H7 (cell line): ENCODE results near the gene PYGL. TPM values are rescaled to one million over a fixed set of nuclear protein-coding genes. Genes with fewer than 3 reads are reported as not detected.

Source experiments
- DNase-seq: peaks from one replicate; pipeline ENCODE4 v3.0.0; 2012
- H3K27me3 ChIP-seq: 2 replicates; pipeline ENCODE4 v1.6.0; 2011; ENCODE audit warnings: mild to moderate bottlenecking, low read length; ENCODE audit not compliant: control insufficient read depth, insufficient read depth
- H3K36me3 ChIP-seq: replicated peaks from 2 replicates; pipeline ENCODE4 v1.5.1; 2011; ENCODE audit warnings: low read length; ENCODE audit not compliant: control insufficient read depth, insufficient read depth
- H3K4me3 ChIP-seq: 2 replicates; pipeline ENCODE4 v1.5.1; 2011; ENCODE audit warnings: low read depth, mild to moderate bottlenecking, control low read depth, low read length, moderate library complexity; ENCODE audit not compliant: insufficient read depth
- total RNA-seq: library from RNA; depleted of rRNA; stranded (reverse); fragments of >200 nt; shearing (Covaris generic); gene quantifications from 2 replicates; pipeline ENCODE4 v1.2.3, GENCODE V29; 2014; rRNA removed

The PYGL gene
- total RNA-seq, 1 experiment from 2014 or later, result 71.4 TPM

DNA sequence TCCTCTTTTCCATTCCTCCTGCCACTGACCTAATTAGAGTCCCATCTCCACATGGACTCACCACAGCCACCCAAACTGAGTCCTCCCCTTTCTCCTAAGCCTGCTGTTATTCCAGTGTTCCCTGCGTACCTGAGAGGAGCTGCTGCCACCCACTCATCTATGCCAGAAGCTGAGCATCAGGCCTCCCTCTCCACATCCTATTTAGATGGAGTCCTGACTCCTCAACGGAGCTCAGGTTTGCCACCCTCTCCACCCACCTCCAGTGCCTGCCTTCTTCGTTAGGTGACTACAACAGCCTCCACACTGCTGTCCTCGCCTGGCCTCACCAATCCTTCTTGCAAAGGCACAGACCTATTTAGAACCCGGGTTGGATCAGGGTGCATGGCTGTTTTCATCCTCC, 87.6 kb downstream of the PYGL start:
- DNase-seq, result no peak
- Histone ChIP-seq H3K4me3 (no peak overlapping the region), H3K27me3 (no peaks in the 10 kb centered on the region), H3K36me3 (no peaks in the 10 kb centered on the region)

DNA sequence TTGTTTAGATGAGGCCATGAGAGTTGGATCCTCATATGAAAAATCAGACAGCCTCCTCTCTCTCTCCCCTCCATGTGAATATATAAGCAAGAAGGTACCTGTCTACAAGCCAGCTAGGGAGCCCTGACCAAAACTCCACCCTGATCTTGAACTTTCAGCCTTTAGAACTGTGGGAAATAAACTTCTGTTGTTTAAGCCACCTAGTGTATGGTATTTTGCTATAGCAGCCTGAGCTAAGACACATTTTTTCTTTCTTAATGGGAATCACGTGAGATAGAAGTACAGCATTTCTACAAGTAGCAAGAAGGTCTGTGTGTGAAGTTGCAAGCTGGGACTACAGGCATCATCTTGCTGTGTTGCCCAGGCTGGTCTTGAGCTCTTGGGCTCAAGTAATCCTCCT, 88.7 kb downstream of the PYGL start:
- no peaks in the 10 kb centered on the region for H3K27me3 ChIP-seq
- no peak for DNase-seq
- H3K4me3 ChIP-seq, result no peak overlapping the region
- no peaks in the 10 kb centered on the region for H3K36me3 ChIP-seq

Other genes starting within 250 kb of the PYGL start
- 8.5 and 14.2 TPM in 2 replicates for gene NIN, start 113.3 kb downstream of the PYGL start, total RNA-seq
- 9.6 and 19.3 TPM in 2 replicates for gene ABHD12B, start 72.4 kb downstream of the PYGL start, total RNA-seq
- 0.70 and 0.73 TPM in 2 replicates for gene TRIM9, start 150.6 kb upstream of the PYGL start, total RNA-seq